NOMO-1 treated with DMSO at 0.1 percent for 48 hours (cell line): ENCODE data around the gene ETV7.
A peak's percentile ranks its signal among the peaks of the same experiment; 100 is the strongest.
"Not testable (repeated sequence)": the region's sequence is repeated elsewhere in the genome, so short reads cannot be mapped to it uniquely, and the experiment has no call there.

Experiments
- DNase-seq: peaks from one replicate; lab custom pipeline; 2025; ENCODE audit not compliant: unreplicated experiment; lab: John Stamatoyannopoulos, UW

ETV7 gene

GRCh38 chr6:36343109-36343680 lies 44.3 kb downstream of the ETV7 start:
- peak; percentile 13 for DNase-seq

GRCh38 chr6:36340618-36341454 lies 46.6 kb downstream of the ETV7 start:
- peak; percentile 42 for DNase-seq

- DNase-seq: no peak
These were observed 47.2 kb downstream of the ETV7 start for GRCh38 chr6:36340306-36340617.

- no peak for DNase-seq
These were observed 48.3 kb downstream of the ETV7 start for GRCh38 chr6:36339146-36339545.

- DNase-seq: not testable (repeated sequence)
These were observed 49.2 kb downstream of the ETV7 start for GRCh38 chr6:36338223-36338622.

GRCh38 chr6:36337814-36338213 lies 49.7 kb downstream of the ETV7 start:
- no peak for DNase-seq

GRCh38 chr6:36336779-36337241 lies 50.7 kb downstream of the ETV7 start, which contains the start of gene BNIP5:
TSS of gene BNIP5 (minus strand) at chr6:36336888. CDS start at chr6:36330690, 6,198 bp downstream.
- DNase-seq: no peak

GRCh38 chr6:36336208-36336710 lies 51.2 kb downstream of the ETV7 start:
- DNase-seq: no peak

GRCh38 chr6:36335465-36336207 lies 51.8 kb downstream of the ETV7 start:
- no peak for DNase-seq

GRCh38 chr6:36334832-36335459 lies 52.5 kb downstream of the ETV7 start:
- peak; percentile 15 for DNase-seq

GRCh38 chr6:36333931-36334725 lies 53.3 kb downstream of the ETV7 start:
- DNase-seq: no peak

GRCh38 chr6:36333171-36333895 lies 54.1 kb downstream of the ETV7 start:
- DNase-seq: no peak

GRCh38 chr6:36331381-36331780 lies 56.1 kb downstream of the ETV7 start:
- no peak for DNase-seq

GRCh38 chr6:36330366-36330765 lies 57.1 kb downstream of the ETV7 start:
- no peak for DNase-seq

GRCh38 chr6:36329798-36330291 lies 57.6 kb downstream of the ETV7 start:
- no peak for DNase-seq

GRCh38 chr6:36328600-36328999 lies 58.9 kb downstream of the ETV7 start:
- no peak for DNase-seq

- DNase-seq: no peak
These were observed 59.6 kb downstream of the ETV7 start for GRCh38 chr6:36327919-36328236.

- peak; percentile 16 for DNase-seq
These were observed 60.1 kb downstream of the ETV7 start for GRCh38 chr6:36327226-36327918.

- no peak for DNase-seq
These were observed 61.0 kb downstream of the ETV7 start for GRCh38 chr6:36326356-36326995.
